Breast epithelium (tissue), 4 donors: Measurements from ENCODE around the gene PDLIM7. TPM values are rescaled to one million over a fixed set of nuclear protein-coding genes. Genes with fewer than 3 reads are reported as not detected.
A peak's percentile ranks its signal among the peaks of the same experiment; 100 is the strongest.

ENCODE experiments used
- DNase-seq, 2 donors: peaks; one replicate each; pipeline ENCODE4 v3.0.0-alpha.2; 2019; ENCODE audit warnings: low spot score in 2 of 2
- H3K27ac ChIP-seq, 2 donors: fragments of 200-600 bp; sonication (generic) in 1 of 2; one replicate each; pipeline ENCODE4 v1.5.1; 2016 to 2019; ENCODE audit warnings: mild to moderate bottlenecking in 1 of 2
- H3K27me3 ChIP-seq, 2 donors: fragments of 200-600 bp; sonication (generic) in 1 of 2; one replicate each; pipeline versions ENCODE4 v1.5.1 to v1.6.0; 2017 to 2019; ENCODE audit warnings: control low read depth in 1 of 2, mild to moderate bottlenecking in 1 of 2
- H3K36me3 ChIP-seq: fragments of 200-600 bp; one replicate; pipeline ENCODE4 v1.5.1; 2019
- H3K4me1 ChIP-seq, 2 donors: fragments of 200-600 bp; sonication (generic); one replicate each; pipeline ENCODE4 v1.5.1; 2016 to 2019; ENCODE audit warnings: control low read depth in 1 of 2
- H3K4me3 ChIP-seq, 3 donors: fragments of 200-600 bp; sonication (generic); 1 replicate in 2 of 3; 2 replicates in 1 of 3; pipeline ENCODE4 v1.5.1; 2016 to 2019; ENCODE audit warnings: mild to moderate bottlenecking in 3 of 3, moderate library complexity in 2 of 3
- H3K9me3 ChIP-seq, 2 donors: fragments of 200-600 bp; sonication (generic) in 1 of 2; one replicate each; pipeline ENCODE4 v1.5.1; 2016 to 2019; ENCODE audit warnings: control low read depth in 1 of 2
- CTCF ChIP-seq, 3 donors: fragments of 450-650 bp; IDR thresholded peaks; one replicate each; pipeline ENCODE4 v1.5.1; 2016 to 2017; ENCODE audit warnings: antibody characterized with exemption in 3 of 3, mild to moderate bottlenecking in 3 of 3, moderate library complexity in 3 of 3
- POLR2A ChIP-seq: fragments of 450-650 bp; IDR thresholded peaks from one replicate; pipeline ENCODE4 v1.6.1; 2016; ENCODE audit warnings: antibody characterized with exemption, mild to moderate bottlenecking, moderate library complexity
- POLR2AphosphoS5 ChIP-seq, 3 donors: sonication (generic); formaldehyde crosslinking; IDR thresholded peaks; one replicate each; pipeline ENCODE4 v1.6.1; 2017; ENCODE audit warnings: antibody characterized with exemption in 3 of 3
- intact Hi-C: fragments of 100-400 bp; cut with DNase I; formaldehyde crosslinking; loops from one replicate; pipeline ENCODE4 v1.15.1; 2023; ENCODE audit warnings: low total_unique reads
- total RNA-seq, 3 donors: library from RNA; depleted of rRNA; stranded (reverse); fragments of >200 nt; gene quantifications; one replicate each; pipeline ENCODE4 v1.1.0, GENCODE V29; 2016

Gene PDLIM7
- total RNA-seq, 3 donors from 2014 or later = 17.1 to 61.9 (median 42.6) TPM

DNA sequence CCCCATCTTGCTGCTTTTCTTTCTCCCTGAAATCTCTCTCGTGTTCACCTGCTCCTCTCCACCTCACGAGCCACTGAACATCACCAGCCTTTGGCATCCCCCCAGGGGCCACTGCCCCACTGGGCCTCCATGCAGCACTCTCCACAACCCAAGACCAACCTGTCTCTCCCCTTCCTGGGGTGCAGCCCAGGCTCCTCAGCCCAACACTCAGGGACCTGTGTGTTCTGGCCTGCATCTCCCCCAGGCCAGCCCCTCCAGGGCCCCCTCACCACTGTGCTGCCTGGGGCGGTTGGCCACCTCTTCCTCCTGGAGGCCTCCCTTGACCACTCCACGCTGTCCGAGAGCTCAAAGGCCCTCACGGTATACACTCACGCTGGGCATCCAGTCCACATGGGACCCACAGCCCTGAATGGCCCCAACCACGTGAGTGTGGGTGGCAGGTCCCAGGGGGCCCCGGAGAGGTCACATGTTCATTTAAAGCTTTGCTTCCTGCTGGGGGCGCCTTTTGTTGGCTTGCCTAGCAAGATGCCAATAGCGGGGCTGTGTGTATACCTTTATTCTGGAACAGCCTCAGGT lies 12.7 kb upstream of the PDLIM7 start:
- DNase-seq = no peak
- peak overlapping the region in 1 of 2 donors; percentile 19 for H3K27ac ChIP-seq
- H3K4me3 ChIP-seq = peak overlapping the region in 1 of 3 donors; percentile 40
- no peaks in the 10 kb centered on the region for H3K27me3 ChIP-seq
- H3K36me3 ChIP-seq = peaks cover 20% of the 10 kb centered on the region
- intact Hi-C loops = no loop called here
- no peaks in the 10 kb centered on the region for H3K9me3 ChIP-seq
- H3K4me1 ChIP-seq = no peaks in the 10 kb centered on the region
- no peak for TF ChIP-seq POLR2A
- no peak for TF ChIP-seq POLR2AphosphoS5 (IDR thresholded peaks at IDR 0.05)
- no peak for TF ChIP-seq CTCF (IDR thresholded peaks at IDR 0.05)

DNA sequence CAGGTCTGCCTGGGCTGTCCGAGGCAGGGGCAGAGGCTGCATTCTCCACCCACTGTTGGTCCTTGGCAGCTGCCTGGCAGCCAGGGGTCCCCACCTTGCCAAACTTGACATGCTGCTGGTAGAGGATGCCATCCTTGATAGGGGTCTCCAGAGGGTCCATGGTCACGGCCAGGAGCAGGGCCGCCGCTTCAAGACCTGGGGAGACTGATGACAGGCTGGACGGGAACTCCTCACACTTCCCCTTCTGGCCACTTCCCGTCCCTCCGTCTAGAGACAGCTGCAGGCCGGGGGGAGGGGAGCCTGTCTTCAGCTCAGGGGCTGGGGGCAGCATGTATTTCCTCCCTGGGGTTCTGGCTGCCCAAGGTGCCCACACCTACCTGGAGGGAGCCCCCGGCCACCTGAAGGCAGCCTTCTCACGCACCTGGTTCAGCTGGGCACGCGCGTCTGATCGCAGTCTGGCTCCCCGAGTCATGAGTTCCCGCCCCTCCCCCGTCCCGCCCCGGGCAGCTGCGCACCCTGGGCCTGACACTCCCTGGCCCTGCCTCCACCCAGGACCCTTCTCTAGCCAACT lies 12.1 kb upstream of the PDLIM7 start, which contains the start of gene DOK3:
DOK3 (minus strand) TSS at position 446 of the 571 bp plus-strand sequence; CDS start at position 160, 286 bp downstream.
- peak within 1 kb of the TSS; percentile 30 to 44 (median 40) for H3K4me3 ChIP-seq

GRCh38 chr5:177508837-177509236 lies 11.4 kb upstream of the PDLIM7 start:
- Histone ChIP-seq H3K9me3 (no peaks in the 10 kb centered on the region), H3K4me3 (peak overlapping the region; percentile 30 to 44 (median 40)), H3K27me3 (no peaks in the 10 kb centered on the region), H3K4me1 (no peaks in the 10 kb centered on the region), H3K36me3 (peaks cover 20% of the 10 kb centered on the region), H3K27ac (peak overlapping the region in 1 of 2 donors; percentile 3)
- no peak for DNase-seq
- intact Hi-C loops = no loop called here
- TF ChIP-seq CTCF (IDR thresholded peaks at IDR 0.05) (no peak), POLR2AphosphoS5 (IDR thresholded peaks at IDR 0.05) (no peak), POLR2A (no peak)

More for the DNA sequence above, 12.1 kb upstream of the PDLIM7 start, which contains the start of gene DOK3:
- no peak for DNase-seq
- Histone ChIP-seq H3K27me3 (no peaks in the 10 kb centered on the region), H3K36me3 (peaks cover 20% of the 10 kb centered on the region), H3K9me3 (no peaks in the 10 kb centered on the region), H3K27ac (peak within 1 kb of the TSS in 1 of 2 donors; percentile 19), H3K4me1 (no peaks in the 10 kb centered on the region)
- TF ChIP-seq POLR2AphosphoS5 (IDR thresholded peaks at IDR 0.05) = no peak
- TF ChIP-seq CTCF (IDR thresholded peaks at IDR 0.05) = no peak
- TF ChIP-seq POLR2A = no peak
- intact Hi-C loops = no loop called here

DNA sequence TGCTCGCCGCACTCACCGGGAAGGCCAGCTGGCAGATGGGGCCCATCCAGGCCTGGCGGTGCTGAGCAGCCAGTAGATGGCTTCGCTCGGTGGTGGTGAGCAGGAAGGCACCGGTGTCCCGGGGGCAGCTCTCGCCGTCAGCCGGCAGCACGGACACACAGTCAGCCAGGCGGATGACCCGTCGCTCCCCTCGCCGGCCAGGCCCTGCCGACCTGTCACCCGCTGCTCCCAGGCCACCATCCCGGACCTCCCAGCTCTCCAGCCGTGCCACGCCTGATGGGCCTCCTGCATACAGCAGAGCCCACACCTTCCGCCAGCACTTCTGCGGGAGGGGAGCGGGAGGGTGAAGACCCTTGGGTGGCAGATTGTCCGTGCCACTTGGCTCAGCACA lies 10.8 kb upstream of the PDLIM7 start:
- H3K9me3 ChIP-seq = no peaks in the 10 kb centered on the region
- no peak overlapping the region for H3K27ac ChIP-seq
- TF ChIP-seq CTCF (IDR thresholded peaks at IDR 0.05) (no peak), POLR2A (no peak), POLR2AphosphoS5 (IDR thresholded peaks at IDR 0.05) (no peak)
- no peaks in the 10 kb centered on the region for H3K27me3 ChIP-seq
- H3K4me3 ChIP-seq = peak overlapping the region; percentile 30 to 44 (median 40)
- no peak for DNase-seq
- intact Hi-C loops = no loop called here
- H3K4me1 ChIP-seq = no peaks in the 10 kb centered on the region
- peaks cover 14% of the 10 kb centered on the region for H3K36me3 ChIP-seq

DNA sequence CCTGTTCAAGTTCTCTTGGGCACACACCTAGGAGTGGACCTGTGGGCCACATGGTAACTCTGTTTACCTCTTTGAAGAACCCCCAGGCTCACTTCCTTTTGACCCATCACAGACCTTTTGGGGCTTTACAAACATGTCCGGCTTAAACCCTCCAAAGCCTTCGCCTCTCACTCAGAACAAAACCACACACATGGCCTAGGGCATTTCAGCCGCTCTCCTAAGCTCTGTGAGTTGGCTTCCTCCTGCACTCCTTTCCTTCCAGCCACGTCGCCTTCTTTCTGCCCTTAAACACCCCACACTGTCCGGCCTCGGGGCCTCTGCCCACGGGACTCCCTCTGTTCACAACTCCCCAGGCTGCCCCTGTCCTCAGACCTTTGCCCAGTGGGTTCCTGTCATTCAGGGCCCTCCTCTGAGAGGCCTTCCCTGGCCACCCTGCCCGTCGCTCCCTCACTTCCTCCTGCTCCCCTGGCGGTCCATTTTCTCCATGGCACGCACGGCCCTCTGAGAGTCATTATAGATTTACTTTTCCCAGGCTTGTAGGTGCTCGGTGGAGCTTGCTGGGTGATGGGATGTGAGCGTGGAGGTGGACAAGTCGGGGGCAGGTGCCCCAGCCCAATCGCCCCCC lies 10.3 kb upstream of the PDLIM7 start:
- no peak overlapping the region for H3K27ac ChIP-seq
- intact Hi-C loops = no loop called here
- H3K36me3 ChIP-seq = peaks cover 12% of the 10 kb centered on the region
- H3K4me1 ChIP-seq = no peaks in the 10 kb centered on the region
- peak overlapping the region; percentile 30 to 44 (median 40) for H3K4me3 ChIP-seq
- no peaks in the 10 kb centered on the region for H3K27me3 ChIP-seq
- TF ChIP-seq POLR2A = no peak
- no peak for TF ChIP-seq CTCF (IDR thresholded peaks at IDR 0.05)
- TF ChIP-seq POLR2AphosphoS5 (IDR thresholded peaks at IDR 0.05) = no peak
- no peak for DNase-seq
- H3K9me3 ChIP-seq = no peaks in the 10 kb centered on the region
